ENCODE data around the gene INTS1.
"Not testable (repeated sequence)": the region's sequence is repeated elsewhere in the genome, so short reads cannot be mapped to it uniquely, and the experiment has no call there.

Gene INTS1

GRCh38 chr7:1445341-1445740, 58.8 kb downstream of the INTS1 start:
- TF ChIP-seq CTCF (IDR thresholded peaks at IDR 0.05; ENCODE audit: borderline replicate concordance, control extremely low read depth, extremely low read depth, insufficient read depth, missing control alignments) = no peak
- no peak for DNase-seq (ENCODE audit: low spot score)
- in situ Hi-C loops (cut with MboI; ENCODE audit: low sequenced_read_pairs, unreplicated experiment) = no loop called here

GRCh38 chr7:1444925-1445322, 59.3 kb downstream of the INTS1 start:
- TF ChIP-seq CTCF (IDR thresholded peaks at IDR 0.05; ENCODE audit: borderline replicate concordance, control extremely low read depth, extremely low read depth, insufficient read depth, missing control alignments) = no peak
- in situ Hi-C loops (cut with MboI; ENCODE audit: low sequenced_read_pairs, unreplicated experiment) = no loop called here
- no peak for DNase-seq (ENCODE audit: low spot score)

- no peak for DNase-seq (ENCODE audit: low spot score)
- in situ Hi-C loops (cut with MboI; ENCODE audit: low sequenced_read_pairs, unreplicated experiment) = no loop called here
- TF ChIP-seq CTCF (IDR thresholded peaks at IDR 0.05; ENCODE audit: borderline replicate concordance, control extremely low read depth, extremely low read depth, insufficient read depth, missing control alignments) = no peak
Observed at GRCh38 chr7:1444214-1444924, 59.8 kb downstream of the INTS1 start.

DNA sequence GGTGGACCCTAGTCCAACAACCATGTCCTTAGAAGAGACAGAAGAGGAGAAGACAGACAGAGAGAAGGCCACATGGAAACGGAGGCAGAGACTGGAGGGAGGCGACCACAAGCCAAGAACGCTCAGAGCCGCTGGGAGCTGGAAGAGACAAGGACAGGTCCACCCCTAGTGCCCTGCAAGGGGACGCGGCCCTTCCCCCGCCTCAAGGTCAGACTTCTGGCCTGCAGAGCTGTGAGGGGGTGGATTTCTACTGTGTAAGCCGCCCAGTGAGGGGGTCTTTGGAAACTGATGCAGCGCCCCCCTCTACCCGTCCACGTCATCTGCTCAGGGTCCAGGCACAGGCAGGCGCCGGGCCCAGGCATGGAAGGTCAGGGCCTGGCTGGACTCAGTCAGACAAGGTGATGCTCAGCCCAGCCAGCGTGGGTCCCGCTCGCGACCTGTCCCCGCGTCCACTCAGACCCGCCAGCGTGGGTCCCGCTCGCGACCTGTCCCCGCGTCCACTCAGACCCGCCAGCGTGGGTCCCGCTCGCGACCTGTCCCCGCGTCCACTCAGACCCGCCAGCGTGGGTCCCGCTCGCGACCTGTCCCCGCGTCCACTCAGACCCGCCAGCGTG, 60.5 kb downstream of the INTS1 start:
- DNase-seq (ENCODE audit: low spot score); in situ Hi-C loops (cut with MboI; ENCODE audit: low sequenced_read_pairs, unreplicated experiment): not testable (repeated sequence)

DNA sequence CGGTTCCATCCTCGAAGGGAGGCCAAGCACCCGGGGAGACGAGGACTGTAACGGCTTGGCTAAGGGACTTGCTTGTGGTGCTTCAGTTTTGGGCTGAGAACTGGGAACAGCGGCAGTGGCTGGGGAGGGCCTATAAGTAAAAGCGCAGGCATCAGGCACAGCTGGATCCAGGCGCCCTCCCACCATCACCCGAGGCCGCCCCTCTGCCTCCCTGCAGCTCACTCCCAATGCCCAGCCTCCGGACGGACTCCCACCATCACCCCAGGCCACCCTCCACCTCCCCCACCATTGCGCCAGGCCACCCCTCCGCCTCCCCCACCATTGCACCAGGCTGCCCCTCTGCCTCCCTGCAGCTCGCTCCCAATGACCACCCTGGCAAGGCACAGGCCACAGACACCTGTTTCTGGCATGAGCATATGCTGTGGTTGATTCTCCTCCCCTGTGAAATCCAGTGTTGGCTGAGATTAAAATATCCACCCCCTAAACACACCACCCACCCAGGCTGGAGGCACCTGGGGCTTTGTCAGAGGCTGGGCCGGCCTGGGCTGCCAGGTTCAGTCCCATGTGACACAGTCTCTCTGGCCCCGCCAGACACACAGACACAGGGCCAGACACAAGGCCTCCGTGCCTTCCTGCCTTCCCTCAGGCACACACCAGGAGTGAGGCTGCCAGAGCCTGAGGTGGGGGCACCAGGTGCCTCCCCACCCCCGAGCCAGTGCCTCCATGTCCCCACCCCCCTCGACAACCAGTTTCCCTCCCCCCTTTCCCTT, 61.6 kb downstream of the INTS1 start:
- no peak for DNase-seq (ENCODE audit: low spot score)
- in situ Hi-C loops (cut with MboI; ENCODE audit: low sequenced_read_pairs, unreplicated experiment) = no loop called here
- TF ChIP-seq CTCF (IDR thresholded peaks at IDR 0.05; ENCODE audit: borderline replicate concordance, control extremely low read depth, extremely low read depth, insufficient read depth, missing control alignments) = no peak

GRCh38 chr7:1441615-1442354, 62.4 kb downstream of the INTS1 start:
- in situ Hi-C loops (cut with MboI; ENCODE audit: low sequenced_read_pairs, unreplicated experiment) = no loop called here
- DNase-seq (ENCODE audit: low spot score) = no peak
- TF ChIP-seq CTCF (IDR thresholded peaks at IDR 0.05; ENCODE audit: borderline replicate concordance, control extremely low read depth, extremely low read depth, insufficient read depth, missing control alignments) = no peak

Measured in GM13976 (cell line).